Naive thymus-derived CD4-positive, alpha-beta T cell (primary cell): ENCODE results near the gene TSPAN15. TPM values are rescaled to one million over a fixed set of nuclear protein-coding genes. Genes with fewer than 3 reads are reported as not detected.

Experiments used
- ATAC-seq: fragments of 150-1000 bp; cut with Tn5 transposase; 2 replicates; pipeline ENCODE4 v1.10.0; 2021; ENCODE audit warnings: mild to moderate bottlenecking, moderate library complexity
- CTCF ChIA-PET: fragments of 350-600 bp; sonication (Branson Sonifier 250); formaldehyde crosslinking; loops from one replicate; lab custom pipeline; 2021; ENCODE audit warnings: antibody characterized with exemption; lab: Charles Lee
- POLR2A ChIA-PET: fragments of 350-600 bp; sonication (Branson Sonifier 250); formaldehyde crosslinking; loops from one replicate; lab custom pipeline; 2021; ENCODE audit warnings: antibody characterized with exemption, inconsistent platforms; lab: Charles Lee
- DNase-seq, 9 donors: peaks; one replicate each; pipeline versions ENCODE4 v3.0.0 to v3.0.0-alpha.2; 2020 to 2022; ENCODE audit warnings: mixed read lengths in 1 of 9
- H3K27ac ChIP-seq: one replicate; pipeline ENCODE4 v1.7.0; 2013; ENCODE audit warnings: mild to moderate bottlenecking, low read depth, low read length, moderate library complexity
- H3K27me3 ChIP-seq, 2 donors: one replicate each; pipeline ENCODE4 v1.7.0; 2013; ENCODE audit warnings: low read length in 2 of 2, mild to moderate bottlenecking in 2 of 2, moderate library complexity in 2 of 2; ENCODE audit not compliant: control insufficient read depth in 2 of 2, insufficient read depth in 2 of 2
- H3K36me3 ChIP-seq, 3 experiments: 1 replicate in 2 of 3; 2 replicates in 1 of 3; pipeline ENCODE4 v1.7.0; 2013; ENCODE audit warnings: low read length in 3 of 3, mild to moderate bottlenecking in 3 of 3, moderate library complexity in 1 of 3; ENCODE audit not compliant: insufficient read depth in 3 of 3, control insufficient read depth in 2 of 3
- H3K4me1 ChIP-seq, 2 donors: one replicate each; pipeline ENCODE4 v1.7.0; 2013; ENCODE audit warnings: low read length in 2 of 2, mild to moderate bottlenecking in 2 of 2, moderate library complexity in 1 of 2; ENCODE audit not compliant: control insufficient read depth in 2 of 2, insufficient read depth in 2 of 2
- H3K4me3 ChIP-seq: 2 replicates; pipeline ENCODE4 v1.7.0; 2013; ENCODE audit warnings: mild to moderate bottlenecking, low read length
- H3K9me3 ChIP-seq, 3 experiments: 1 replicate in 2 of 3; 2 replicates in 1 of 3; pipeline ENCODE4 v1.7.0; 2013; ENCODE audit warnings: low read length in 3 of 3; ENCODE audit not compliant: control insufficient read depth in 2 of 3
- H3K27ac Mint-ChIP-seq, 9 donors: one replicate each; pipeline ENCODE4 v1.8.0; 2020 to 2022; ENCODE audit warnings: mixed read lengths in 9 of 9, mild to moderate bottlenecking in 8 of 9, moderate library complexity in 5 of 9, inconsistent platforms in 2 of 9
- H3K27me3 Mint-ChIP-seq, 5 donors: one replicate each; pipeline ENCODE4 v1.8.0; 2021 to 2022; ENCODE audit warnings: mixed read lengths in 5 of 5, mild to moderate bottlenecking in 1 of 5
- H3K36me3 Mint-ChIP-seq, 5 donors: one replicate each; pipeline ENCODE4 v1.8.0; 2020 to 2022; ENCODE audit warnings: mixed read lengths in 5 of 5, mild to moderate bottlenecking in 3 of 5, inconsistent platforms in 1 of 5
- H3K4me1 Mint-ChIP-seq, 7 donors: one replicate each; pipeline ENCODE4 v1.8.0; 2020 to 2022; ENCODE audit warnings: mixed read lengths in 7 of 7, mild to moderate bottlenecking in 3 of 7, inconsistent platforms in 1 of 7
- H3K4me3 Mint-ChIP-seq, 10 donors: one replicate each; pipeline ENCODE4 v1.8.0; 2020 to 2022; ENCODE audit warnings: mild to moderate bottlenecking in 10 of 10, mixed read lengths in 10 of 10, moderate library complexity in 6 of 10, inconsistent platforms in 2 of 10
- H3K9me3 Mint-ChIP-seq, 11 donors: one replicate each; pipeline ENCODE4 v1.8.0; 2020 to 2022; ENCODE audit warnings: mixed read lengths in 11 of 11, mild to moderate bottlenecking in 4 of 11, inconsistent platforms in 1 of 11, moderate library complexity in 1 of 11
- intact Hi-C, 2 donors: fragments of 100-400 bp; cut with micrococcal nuclease; formaldehyde crosslinking; loops; one replicate each; pipeline ENCODE4 v1.15.1; 2023
- polyA plus RNA-seq, 2 donors: library from polyadenylated mRNA; unstranded; fragments of 300-500 nt; fragmentation: Illumina TruSeq; gene quantifications; one replicate each; pipeline ENCODE4 v1.2.3, GENCODE V29; 2021
- total RNA-seq, 6 experiments: library from RNA in 5 of 6; stranded (reverse) in 5 of 6; gene quantifications; 1 replicate in 5 of 6; 2 replicates in 1 of 6; pipeline ENCODE4 v1.2.3 and lab custom pipeline; 2021 to 2026

The TSPAN15 gene
- total and polyA plus RNA-seq, 7 experiments from 2014 or later = 1.2 to 7.2 (median 2.1) TPM

- Mint-ChIP-seq H3K27me3 (peaks cover 9 to 27% (median 19%) of the 10 kb centered on the region in 5 donors), H3K9me3 (peaks cover 0 to 46% (median 23%) of the 10 kb centered on the region in 11 donors), H3K36me3 (peaks cover 0 to 15% (median 4%) of the 10 kb centered on the region in 5 donors), H3K27ac (no peak overlapping the region), H3K4me3 (no peak overlapping the region), H3K4me1 (peaks cover 3 to 5% (median 4%) of the 10 kb centered on the region in 7 donors)
- Histone ChIP-seq H3K4me3 (no peak overlapping the region), H3K36me3 (no peaks in the 10 kb centered on the region), H3K4me1 (peaks cover 0 to 4% of the 10 kb centered on the region in 2 donors), H3K27ac (no peak overlapping the region), H3K27me3 (no peaks in the 10 kb centered on the region), H3K9me3 (peaks cover 0 to 20% (median 10%) of the 10 kb centered on the region in 3 experiments)
- ATAC-seq (no peak), DNase-seq (no peak)
- intact Hi-C loops = no loop called here
- POLR2A ChIA-PET = no interaction called here
- CTCF ChIA-PET = no interaction called here
Measured at GRCh38 chr10:69553328-69553727, 102.1 kb downstream of the TSPAN15 start.

- ChIA-PET CTCF (no interaction called here), POLR2A (no interaction called here)
- peaks cover 0 to 33% (median 13%) of the 10 kb centered on the region in 11 donors for H3K9me3 Mint-ChIP-seq
- Histone ChIP-seq H3K27ac (no peak overlapping the region), H3K27me3 (no peaks in the 10 kb centered on the region), H3K36me3 (no peaks in the 10 kb centered on the region), H3K4me1 (peaks cover 0 to 10% of the 10 kb centered on the region in 2 donors), H3K9me3 (peaks cover 0 to 13% (median 4%) of the 10 kb centered on the region in 3 experiments), H3K4me3 (no peak overlapping the region)
- ATAC-seq = no peak
- DNase-seq = no peak
- H3K27ac Mint-ChIP-seq = no peak overlapping the region
- peaks cover 6 to 24% (median 19%) of the 10 kb centered on the region in 5 donors for H3K27me3 Mint-ChIP-seq
- H3K36me3 Mint-ChIP-seq = peaks cover 0 to 9% (median 1%) of the 10 kb centered on the region in 5 donors
- H3K4me1 Mint-ChIP-seq = peaks cover 10 to 12% (median 12%) of the 10 kb centered on the region in 7 donors
- intact Hi-C loops = no loop called here
- H3K4me3 Mint-ChIP-seq = no peak overlapping the region
Measured at GRCh38 chr10:69554611-69555010, 103.3 kb downstream of the TSPAN15 start.

Other genes starting within 250 kb of the TSPAN15 start
- gene HKDC1, start 231.1 kb upstream of the TSPAN15 start, total RNA-seq = 1 to 10 TPM; 1.9 to 4.8 (median 4.1) TPM
- gene HKDC1, start 231.1 kb upstream of the TSPAN15 start, polyA plus RNA-seq = 10 to 100 TPM in 1 of 2 donors, 1 to 10 TPM in 1; 2.8 to 10.9 TPM
- gene HK1, start 173.0 kb upstream of the TSPAN15 start, total RNA-seq = 100 to 1,000 TPM in 1 of 5 experiments, 10 to 100 TPM in 4; 60.1 to 144 (median 66.3) TPM
- gene HK1, start 173.0 kb upstream of the TSPAN15 start, polyA plus RNA-seq = 100 to 1,000 TPM in 1 of 2 donors, 10 to 100 TPM in 1; 95.5 to 138 TPM
- gene TACR2, start 34.5 kb upstream of the TSPAN15 start, total RNA-seq = under 1 TPM in 1 of 5 experiments, not detected in 4; 0.44 TPM
- under 1 TPM in 1 of 2 donors, not detected in 1; 0.47 TPM for gene TACR2, start 34.5 kb upstream of the TSPAN15 start, polyA plus RNA-seq
- gene NEUROG3, start 122.0 kb downstream of the TSPAN15 start, total RNA-seq = under 1 TPM in 1 of 5 experiments, not detected in 4; 0.24 TPM
- gene NEUROG3, start 122.0 kb downstream of the TSPAN15 start, polyA plus RNA-seq = not detected
- 10 to 100 TPM in 4 of 5 experiments, 1 to 10 TPM in 1; 8.6 to 13.9 (median 12.4) TPM for gene FAM241B, start 178.8 kb downstream of the TSPAN15 start, total RNA-seq
- gene FAM241B, start 178.8 kb downstream of the TSPAN15 start, polyA plus RNA-seq = 10 to 100 TPM; 21.3 to 26.3 TPM